Endothelial cell of hepatic sinusoid (primary cell): Measurements from ENCODE around the gene MMADHC.
"Not testable (repeated sequence)": the region's sequence is repeated elsewhere in the genome, so short reads cannot be mapped to it uniquely, and the experiment has no call there.

Source experiments
- in situ Hi-C: cut with HindIII; loops from 2 replicates; pipeline ENCODE4 v1.10.0; 2017; ENCODE audit warnings: low sequenced_read_pairs

MMADHC gene

DNA sequence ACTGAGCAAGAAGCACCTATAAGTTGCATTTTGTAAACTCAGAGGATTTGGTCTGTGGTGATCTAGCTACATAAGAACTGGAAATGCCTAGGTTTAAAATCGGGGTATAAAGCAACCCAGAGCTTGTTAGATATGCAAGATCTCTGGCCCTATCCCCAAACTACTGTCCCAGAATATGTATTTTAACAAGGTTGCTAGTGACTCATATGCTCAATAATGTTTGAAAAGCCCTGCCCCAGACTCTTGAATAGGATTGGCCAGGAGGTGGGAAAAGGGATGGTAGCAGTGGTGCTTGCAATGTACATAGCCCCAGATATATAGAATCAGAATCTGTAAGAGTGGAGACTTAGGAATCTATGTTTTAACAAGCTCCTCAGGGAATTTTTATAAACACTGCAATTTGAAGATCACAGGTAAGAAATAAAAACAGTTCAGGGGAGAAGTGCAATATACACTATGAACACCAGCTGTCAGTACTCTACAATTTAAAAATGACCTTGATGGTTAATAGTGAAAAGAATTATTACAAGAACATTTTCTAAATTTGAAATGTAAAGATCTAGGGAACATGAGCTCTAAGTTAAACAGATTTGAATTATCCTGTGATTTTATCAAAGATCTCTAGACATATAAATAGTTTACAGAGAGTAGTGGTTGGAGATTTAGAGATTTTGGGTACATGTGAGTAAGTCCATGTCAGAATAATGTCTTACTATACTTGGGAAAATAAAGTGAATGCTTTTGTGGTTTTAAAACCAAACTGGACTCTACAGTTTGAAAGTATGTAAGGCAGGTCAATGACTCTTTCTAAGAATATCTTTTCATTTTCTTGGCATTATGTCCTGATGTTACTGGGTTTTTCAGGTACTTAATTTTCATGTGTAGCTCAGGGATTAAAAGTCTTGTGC is 7.7 kb upstream of the MMADHC start:
- in situ Hi-C loops = no loop called here

DNA sequence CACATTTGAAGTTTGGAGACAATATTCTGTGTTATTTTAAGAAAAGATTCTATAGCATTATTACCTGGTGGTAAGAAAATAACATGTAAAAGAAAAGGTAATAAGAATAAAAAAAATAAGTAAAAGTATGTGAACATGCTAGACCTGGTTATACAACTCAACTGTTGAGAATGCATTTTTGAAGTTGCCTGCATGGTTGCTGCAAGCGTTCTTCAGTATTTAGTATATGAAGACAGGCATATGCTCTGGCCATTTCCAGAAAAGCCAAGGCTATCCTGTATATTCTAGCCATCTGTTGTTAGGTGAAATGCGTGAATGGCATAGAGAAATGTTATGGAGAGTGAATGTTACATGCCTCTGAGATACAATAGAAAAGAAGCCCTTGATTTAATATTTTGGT is 6.8 kb upstream of the MMADHC start:
- in situ Hi-C loops = no loop called here

DNA sequence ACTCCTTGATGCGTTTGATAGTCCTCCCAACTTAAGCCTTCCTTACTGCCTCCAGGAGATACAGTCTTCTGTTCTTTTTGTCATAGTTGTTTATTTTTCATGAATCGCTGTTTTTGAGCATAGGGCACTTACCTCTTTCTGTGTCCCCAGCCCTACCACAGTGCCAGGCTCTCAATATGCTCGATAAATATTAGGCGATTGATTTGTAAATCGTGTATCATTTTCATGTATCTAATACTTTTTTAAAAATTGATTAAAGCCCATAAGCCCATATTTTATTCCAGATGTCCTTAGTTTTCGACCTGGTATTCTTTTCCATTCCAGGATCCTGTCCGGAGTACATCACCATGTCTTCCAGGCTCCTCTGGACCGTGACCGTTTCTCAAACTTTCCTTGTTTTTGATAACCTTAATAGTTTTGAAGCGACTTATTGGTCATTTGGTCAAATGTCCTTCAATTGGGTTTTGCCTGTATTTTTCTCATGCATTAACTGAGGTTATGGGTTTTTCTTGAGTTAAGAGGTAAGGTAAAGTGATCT is 444 bp upstream of the MMADHC start:
- in situ Hi-C loops = no loop called here

DNA sequence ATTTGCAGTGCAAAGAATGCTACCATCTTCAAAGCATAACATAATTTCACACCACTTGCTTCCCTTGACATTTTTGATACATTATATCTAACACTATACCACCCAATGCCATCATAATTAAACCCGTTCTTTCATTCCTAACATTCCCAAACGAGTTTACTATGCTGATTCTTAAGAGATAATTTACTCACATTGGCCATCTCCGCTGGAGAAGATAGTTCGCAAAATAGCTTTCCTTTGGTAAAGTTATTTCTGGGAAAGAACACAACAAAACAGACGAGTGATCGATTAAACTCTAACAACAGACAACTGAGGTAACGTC is 716 bp downstream of the MMADHC start:
- in situ Hi-C loops = no loop called here

DNA sequence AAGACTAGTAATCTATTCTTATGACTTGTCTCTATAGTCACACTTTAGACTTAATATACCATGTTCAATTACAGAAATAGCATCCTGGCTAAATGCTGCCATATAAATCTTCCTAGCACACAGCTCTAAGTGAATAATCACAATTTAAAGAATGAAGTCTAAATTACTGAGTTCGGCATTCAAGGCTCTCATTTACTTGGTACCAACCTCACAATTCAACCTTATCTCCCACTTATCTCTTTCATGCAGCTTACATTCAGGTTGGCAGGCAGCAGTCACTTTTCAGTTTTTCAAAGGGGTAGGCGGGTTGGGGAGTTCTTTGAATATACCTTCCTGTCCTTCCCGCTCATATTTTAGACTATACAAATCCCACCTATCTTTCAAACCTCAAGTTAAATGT is 1.5 kb downstream of the MMADHC start:
- in situ Hi-C loops = no loop called here

DNA sequence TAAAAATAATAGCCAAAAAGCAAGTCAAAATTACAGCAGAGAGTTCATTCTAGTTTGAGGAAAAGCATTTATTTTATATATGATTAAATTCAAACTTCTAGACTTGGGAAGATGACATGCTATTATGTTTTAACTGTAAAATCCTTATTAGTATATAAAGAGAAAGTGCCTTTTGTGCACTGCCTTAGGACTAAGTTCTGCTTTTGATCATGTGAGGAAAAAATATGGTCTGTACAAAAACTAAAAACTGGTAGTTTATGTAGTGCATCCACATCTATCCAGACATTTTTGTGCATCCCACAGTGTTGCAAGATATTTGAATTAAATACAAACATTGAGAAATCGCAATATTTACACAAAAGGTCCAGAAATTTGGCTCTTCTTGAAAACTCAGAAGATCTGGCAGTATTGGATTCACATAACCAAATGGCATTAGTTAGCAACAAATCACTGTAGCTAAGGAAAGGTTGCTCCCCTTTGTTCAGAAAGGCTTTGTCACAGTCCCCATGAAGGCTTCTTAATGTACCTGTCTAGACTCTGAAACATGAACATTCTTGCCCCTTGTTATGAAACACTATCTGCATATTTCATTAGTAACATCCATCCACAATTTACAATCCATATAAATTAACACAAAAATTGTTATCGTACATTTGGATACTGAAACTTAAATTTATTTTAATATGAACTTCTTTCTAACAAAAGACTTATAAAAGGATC is 2.2 kb downstream of the MMADHC start:
- in situ Hi-C loops = no loop called here

DNA sequence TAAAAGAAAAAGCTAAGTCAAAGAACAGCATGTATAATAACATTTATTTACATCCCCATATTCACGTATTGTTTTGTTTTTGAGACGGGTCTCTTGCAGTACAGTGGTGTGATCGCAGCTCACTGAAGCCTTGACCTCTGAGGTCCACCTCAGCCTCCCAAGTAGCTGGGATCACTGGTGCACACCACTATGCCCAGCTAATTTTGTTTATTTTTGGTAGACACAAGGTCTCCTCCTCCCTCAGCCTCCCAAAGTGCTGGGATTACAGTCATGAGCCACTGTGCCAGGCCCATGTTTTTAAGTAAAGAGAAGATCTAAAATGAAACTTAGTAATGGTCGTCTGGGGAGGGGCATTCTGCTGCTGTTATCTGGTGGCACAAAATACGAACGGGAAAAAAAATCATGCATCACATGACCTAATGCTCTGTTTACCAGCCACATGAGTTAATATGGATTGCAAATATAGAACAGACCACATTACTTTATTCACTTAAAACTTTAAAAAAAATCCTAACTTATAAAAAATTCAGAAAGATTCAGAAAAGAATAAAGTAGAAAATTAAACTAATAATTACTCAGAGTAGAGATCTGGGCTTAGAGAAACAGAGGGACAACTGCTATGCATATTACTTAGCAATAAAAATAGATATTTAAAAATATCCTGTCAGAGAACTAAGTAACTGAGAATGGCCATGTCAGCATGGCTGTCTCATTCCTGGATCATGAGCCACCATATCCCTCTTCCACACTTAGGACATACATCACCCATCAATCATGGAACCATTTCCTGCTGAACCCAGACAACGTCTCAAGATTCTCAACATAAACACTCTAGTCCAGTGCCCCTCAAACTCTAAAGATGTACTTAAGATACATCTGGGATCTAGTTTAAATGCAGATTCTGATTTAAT is 7.3 kb downstream of the MMADHC start:
- in situ Hi-C loops = no loop called here

DNA sequence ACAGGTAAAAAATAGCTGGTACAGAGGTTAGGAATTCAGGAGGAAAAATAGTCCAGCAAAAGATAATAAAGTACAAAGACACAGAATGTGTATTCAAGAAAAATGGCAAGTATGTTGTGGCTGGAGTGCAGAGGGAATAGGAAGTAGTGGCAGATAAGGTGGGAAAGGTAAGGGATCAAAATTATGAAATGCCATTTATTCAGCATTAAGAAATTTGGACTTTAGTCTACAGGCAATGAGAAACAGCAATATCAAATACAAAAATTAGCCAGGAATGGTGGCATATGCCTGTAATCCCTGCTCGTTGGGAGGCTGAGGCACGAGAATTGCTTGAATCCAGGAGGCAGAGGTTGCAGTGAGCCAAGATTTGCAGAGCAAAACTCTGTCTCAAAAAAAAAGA is 10.3 kb downstream of the MMADHC start:
- in situ Hi-C loops = no loop called here

DNA sequence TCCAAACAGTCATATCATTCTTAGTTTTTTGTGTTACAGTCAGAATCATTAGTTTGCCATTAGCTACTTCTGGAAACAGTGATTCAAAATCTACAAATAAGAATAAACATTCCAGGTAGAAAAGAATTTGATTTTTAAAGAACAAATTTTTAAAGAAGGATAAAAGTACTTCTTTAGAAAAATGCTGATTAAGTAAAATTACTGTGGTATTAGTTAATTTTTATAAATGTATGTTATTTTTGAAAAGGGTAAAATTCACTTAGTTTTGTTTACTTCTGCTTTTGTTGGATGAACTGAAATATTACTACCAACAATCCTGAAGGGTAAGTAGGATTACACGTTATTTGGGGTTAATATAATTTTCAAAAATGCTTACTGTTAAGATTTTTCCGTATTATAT is 11.8 kb downstream of the MMADHC start:
- in situ Hi-C loops = no loop called here

DNA sequence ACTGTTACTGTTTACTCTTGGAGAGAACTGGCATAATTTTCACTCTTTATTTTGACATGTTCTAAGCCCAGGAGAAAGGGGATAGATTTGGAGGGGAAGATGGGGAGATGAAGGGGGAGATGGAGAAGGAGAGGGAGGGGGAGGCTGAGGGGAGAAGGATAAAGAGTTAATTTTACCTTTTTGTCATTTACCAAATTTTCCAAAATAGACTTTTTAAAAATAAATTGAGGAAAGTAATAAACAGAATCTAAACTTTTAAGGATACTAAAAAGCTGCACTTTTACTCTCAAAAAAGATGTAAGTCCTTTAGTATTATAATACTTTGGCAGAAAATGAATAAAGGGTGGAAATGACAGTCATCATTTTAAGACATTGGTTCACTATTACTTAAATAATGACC is 12.3 kb downstream of the MMADHC start:
- in situ Hi-C loops = no loop called here

DNA sequence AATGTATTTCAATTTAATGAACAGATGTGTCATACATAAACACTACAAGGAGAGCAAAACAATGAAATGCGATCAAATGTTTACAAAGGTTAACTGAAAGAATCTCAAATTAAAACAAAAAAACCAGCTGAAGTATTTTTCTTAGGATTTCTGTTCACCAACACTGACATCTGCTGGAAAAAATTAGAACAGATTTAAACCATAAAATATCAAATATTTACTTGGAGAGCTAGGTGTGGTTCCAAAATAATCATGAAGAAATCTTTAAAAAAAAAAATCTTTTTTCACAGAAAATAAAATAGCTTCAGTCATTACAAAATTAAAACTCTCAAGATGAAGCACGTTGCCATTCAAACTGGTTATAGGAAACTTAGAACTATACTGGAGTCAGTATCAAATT is 13.8 kb downstream of the MMADHC start:
- in situ Hi-C loops = no loop called here

DNA sequence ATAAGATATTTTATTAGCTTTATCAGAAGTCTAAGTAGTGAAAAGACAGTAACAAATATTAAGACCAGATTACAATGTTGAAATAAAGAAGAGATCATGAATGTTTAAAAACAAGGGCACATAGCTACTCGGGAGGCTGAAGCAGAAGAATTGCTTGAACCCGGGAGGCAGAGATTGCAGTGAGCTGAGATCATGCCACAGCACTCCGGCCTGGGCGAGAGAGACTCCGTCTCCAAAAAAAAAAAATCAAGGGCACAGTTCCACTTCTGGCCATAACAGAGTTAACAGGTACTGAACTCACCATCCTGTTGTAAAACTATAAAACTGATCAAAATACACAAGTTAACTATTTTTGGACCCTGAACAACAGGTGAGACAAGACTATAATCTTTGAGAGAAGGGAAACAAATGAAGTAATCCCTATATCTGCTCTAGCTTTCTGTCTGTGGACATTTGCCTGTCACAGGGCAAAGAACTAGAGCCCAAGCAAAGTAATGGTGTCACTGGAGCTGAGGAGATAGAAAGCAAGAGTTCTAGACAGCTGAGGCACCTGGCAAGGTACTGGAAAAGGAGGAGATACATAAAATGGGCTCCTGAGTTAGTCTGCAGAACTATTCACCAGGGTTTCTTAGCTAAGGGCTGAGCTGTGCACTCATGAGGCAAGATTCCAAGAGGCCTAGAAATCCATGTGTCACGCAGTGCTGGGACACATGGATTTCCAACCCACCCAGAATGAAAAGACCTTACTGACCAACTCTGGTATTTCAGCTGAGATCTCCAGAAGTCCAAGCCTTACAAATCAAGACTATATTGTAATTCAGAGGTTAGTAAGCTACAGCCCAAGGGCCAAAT is 15.2 kb downstream of the MMADHC start:
- in situ Hi-C loops = no loop called here

DNA sequence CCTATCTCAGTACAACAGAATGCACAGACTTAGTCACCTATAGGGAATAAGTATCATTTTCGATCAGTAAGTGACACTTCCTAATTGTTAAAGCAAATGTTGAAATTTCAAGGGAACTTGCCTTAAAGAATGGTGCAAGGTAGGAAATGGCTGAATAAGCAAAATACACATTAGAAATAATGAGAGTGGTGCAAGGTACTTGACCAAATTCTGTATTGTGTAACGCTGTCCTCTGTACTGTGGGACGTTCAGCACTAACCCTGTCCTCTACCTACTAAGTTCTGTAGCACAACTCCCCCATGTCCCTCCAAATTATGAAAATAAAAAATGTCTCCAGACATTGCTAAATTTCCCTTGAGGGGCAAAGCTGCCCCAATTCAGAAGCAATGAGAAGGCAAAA is 19.4 kb downstream of the MMADHC start:
- in situ Hi-C loops = no loop called here

DNA sequence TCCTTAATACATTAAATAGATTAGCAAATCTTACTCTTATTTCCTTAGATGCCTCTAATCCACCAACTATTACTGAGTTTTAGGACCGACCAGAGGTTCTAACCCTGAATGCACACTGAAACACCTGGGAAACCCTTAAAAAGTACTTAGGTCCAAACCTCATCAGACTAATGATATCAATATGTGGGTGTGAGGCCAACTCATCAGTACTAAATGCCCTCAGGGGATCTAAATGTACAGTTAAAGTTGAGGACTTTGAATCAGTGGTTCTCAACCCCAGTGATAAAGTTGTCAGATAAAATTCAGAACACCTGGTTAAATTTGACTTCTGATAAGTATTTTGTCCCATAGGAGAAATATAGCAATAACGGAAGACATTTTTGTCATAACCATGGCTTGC is 20.9 kb downstream of the MMADHC start:
- in situ Hi-C loops = no loop called here

DNA sequence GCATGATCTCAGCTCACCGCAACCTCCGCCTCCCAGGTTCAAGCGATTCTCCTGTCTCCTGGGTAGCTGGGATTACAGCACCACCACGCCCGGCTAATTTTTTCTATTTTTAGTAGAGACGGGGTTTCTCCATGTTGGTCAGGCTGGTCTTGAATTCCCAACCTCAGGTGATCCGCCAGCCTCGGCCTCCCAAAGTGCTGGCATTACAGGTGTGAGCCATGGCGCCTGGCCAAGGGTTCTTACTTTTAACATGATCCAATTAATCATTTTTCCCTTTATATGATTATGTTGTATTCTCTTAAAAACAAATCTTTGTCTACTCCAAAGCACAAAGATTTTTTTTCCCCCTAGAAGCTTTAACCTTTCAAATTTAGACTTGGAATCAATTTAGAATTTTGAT is 21.9 kb downstream of the MMADHC start:
- in situ Hi-C loops = not testable (repeated sequence)

DNA sequence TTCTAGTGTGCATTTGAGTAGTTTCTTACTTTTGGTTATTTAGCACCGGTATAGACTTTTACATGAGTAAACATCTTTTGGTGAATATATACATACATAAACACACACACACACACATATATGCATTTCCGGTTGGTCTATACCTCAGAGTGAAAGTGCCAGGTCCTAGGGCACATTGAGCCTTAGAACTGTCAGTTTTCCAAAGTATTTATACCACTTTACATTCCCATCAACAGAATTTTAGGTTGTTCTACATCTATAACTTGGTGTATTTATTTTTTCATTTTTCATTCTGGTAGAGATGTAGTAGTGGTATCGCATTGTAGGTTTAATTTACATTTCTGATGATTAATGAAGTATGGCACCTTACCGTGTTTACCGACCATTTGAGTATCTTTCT is 22.6 kb downstream of the MMADHC start:
- in situ Hi-C loops = loop anchor here (5.0 kb wide), 1 partner anchor 98 kb away; no protein-coding TSS in a partner anchor

DNA sequence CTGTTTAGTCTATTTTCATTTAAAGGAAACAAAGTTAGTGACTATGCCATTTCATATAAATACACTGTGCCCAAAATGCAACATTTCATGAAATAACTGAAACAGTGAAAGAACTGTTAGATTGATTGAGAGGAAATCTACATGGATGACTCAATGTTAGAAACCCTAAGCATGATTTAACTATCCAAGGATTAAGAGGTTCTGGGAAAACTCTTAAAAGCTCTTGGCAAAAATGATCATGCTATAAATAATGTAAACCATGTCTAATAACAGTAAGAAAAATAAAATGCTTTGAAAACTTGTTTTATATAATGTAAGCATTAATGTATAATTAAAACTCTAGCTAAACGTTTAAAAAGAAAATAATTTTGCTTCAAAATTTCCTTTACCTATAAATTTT is 23.5 kb downstream of the MMADHC start:
- in situ Hi-C loops = loop anchor here (5.0 kb wide), 1 partner anchor 97 kb away; no protein-coding TSS in a partner anchor

DNA sequence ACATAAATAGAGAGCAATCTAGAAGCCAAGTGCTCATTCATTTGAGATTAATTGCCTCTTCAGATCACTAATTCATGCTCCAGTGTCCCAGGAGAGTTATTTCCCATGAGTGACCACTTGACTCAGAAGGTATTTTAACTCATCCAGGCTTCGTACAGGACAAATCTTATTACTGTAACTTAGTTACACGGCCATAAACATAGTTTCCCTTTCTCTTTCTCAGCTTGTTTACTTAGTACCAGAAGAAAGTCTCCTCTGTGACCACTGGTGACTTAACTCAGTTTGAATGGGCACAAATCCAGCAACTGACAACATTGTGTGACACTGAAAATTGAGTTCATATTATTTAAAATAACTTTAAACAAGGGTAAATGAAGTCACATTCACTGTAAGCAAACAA is 25.3 kb downstream of the MMADHC start:
- in situ Hi-C loops = loop anchor here (5.0 kb wide), 1 partner anchor 95 kb away; no protein-coding TSS in a partner anchor

DNA sequence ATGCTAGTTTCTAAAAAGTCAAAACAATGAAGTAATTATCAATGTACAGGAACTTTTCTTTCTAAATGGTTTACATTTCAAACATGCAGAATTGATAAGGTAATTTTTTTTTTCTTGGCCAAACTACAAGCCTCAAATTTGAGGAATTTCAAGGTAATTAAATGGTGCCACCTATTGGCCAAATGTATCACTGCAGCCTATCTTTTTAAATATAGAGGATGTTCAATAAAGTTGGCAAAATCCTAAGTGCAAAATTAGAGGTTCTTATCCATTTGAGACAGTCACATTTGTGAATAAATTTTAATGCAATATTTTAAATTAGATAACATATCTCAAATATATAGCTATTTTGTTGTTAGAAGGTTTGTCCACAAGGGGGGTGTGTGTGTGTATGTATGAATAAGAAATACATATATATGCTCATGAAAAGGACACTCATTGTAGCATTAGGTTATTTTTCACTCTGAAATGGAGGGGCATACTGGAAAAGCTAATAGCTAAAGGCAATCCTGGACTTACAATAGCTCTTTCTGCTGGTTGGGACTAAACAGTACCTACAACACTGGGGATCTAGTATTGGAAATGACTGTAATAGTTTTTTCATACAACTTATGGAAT is 26.2 kb downstream of the MMADHC start:
- in situ Hi-C loops = loop anchor here (5.0 kb wide), 1 partner anchor 94 kb away; no protein-coding TSS in a partner anchor
